ENCODE data around the gene IRGQ. TPM values are rescaled to one million over a fixed set of nuclear protein-coding genes. Genes with fewer than 3 reads are reported as not detected.
"Not testable (repeated sequence)": the region's sequence is repeated elsewhere in the genome, so short reads cannot be mapped to it uniquely, and the experiment has no call there.

The IRGQ gene
- total RNA-seq, 1 experiment from 2014 or later: 8.1 TPM

DNA sequence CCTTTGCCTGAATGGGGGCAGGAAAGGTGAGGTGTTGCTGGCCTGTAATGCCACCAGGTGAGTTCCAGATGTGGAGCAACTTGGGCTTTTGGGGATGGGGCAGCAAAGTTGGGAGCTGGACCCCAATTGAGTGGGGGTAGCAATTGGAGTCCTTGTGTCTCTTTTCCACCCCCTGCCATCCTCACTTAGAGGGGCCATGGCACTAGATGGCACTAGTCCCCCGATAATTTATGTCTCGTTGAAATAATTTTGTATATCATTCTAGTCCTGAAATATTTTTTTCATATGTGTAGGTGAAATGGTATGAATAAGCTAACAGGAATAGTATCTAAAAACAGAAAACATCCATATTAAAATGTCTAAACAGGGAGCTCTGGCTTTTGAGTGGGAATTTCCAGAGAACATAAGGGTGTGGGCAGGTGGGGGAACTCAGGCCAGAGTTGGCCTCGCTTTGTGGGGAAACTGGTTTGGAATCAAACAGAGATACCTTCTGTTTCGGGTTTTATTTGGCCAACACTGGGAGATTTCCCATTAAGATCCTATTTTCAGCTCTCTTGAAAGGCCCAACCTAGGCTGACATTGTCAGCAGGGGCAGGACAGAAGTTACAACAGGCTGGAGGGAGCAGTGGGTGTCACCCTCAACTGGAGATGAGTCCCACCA is 3.8 kb upstream of the IRGQ start:
- no peak for DNase-seq (ENCODE audit: extremely low read depth, low read depth)

DNA sequence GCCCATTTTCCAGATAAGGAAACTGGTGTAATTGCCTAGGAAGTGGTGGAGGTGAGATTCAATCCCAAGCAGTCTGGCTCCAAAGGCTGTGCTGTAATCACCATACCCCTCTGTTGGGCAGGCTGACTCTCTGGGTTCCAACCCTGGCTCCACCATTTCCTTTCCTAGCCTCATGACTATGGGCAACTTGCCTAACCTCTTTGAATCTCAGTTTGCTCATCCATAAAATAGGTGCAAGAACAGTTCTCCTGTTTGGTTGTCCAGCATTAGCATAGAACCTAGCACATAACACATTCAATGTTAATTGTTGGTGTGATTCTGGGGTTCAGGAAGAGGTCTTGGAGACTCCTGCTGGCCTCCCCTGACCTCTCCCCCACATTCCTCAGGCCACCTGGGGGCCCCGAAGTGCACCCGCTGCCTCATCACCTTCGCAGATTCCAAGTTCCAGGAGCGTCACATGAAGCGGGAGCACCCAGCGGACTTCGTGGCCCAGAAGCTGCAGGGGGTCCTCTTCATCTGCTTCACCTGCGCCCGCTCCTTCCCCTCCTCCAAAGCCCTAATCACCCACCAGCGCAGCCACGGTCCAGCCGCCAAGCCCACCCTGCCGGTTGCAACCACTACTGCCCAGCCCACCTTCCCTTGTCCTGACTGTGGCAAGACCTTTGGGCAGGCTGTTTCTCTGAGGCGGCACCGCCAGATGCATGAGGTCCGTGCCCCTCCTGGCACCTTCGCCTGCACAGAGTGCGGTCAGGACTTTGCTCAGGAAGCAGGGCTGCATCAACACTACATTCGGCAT is 2.7 kb upstream of the IRGQ start:
- no peak for DNase-seq (ENCODE audit: extremely low read depth, low read depth)

DNA sequence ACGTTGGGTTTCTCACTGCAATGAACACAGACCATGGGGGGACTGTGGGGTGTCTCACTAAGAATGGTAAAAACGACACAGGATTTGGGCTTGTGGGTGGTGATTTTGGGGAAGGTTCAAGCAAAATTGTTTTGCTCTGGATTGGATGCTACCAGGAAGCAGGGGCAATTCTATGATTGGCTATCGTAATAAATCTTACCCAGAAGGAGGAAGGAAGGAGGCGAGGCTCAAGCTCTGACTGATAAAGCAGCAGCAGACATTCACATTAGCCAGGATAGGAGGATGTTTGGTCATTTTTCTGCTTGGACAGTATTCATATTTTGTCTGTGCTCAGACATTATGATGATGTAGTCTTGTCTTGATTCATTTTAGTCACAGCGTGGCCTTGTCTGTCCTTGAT is 1.9 kb upstream of the IRGQ start:
- no peak for DNase-seq (ENCODE audit: extremely low read depth, low read depth)

DNA sequence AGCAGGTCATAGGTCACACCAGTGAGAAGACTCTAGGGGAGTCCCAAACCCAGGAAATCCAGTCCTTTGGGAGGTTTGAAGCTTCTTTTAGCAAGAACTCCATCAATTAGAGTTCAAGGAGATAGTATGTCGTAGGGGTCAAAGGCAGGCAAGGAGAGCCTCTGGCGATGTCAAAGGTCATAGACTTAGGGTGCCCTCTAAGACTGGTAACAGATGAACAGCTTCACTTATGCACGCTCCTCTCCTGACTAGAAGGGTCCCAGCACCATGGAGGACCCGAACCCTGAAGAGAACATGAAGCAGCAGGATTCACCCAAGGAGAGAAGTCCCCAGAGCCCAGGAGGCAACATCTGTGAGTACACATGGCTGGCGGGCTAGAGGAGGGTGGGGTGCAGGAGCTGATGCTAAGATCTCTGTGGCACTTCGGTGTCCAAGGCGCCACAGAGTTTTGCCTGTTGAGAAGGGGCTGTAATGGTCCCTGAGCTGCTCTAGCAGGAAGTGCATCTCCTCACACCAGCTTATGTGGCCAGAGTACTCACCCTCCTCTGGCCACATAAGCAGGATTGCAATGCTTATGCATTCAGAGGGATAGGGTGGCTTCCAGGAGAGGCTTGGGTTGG is 1.0 kb upstream of the IRGQ start:
- DNase-seq (ENCODE audit: extremely low read depth, low read depth): no peak

DNA sequence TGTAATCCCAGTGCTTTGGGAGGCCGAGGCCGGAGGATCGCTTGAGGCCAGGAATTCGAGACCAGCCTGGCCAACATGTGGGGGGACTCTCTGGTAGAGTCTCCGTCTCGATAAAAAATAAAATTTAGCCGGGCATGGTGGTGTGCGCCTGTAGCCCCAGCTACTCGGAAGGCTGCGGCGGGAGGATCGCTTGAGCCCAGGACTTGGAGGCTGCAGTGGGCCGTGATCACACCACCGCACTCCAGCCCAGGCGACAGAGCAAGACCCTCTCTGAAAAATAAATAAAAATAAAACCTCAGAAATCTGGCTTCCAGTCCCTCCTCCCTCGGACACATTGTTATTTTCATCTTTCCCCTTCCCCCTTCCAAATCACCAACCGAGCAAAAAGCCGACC is 332 bp downstream of the IRGQ start:
- no peak for DNase-seq (ENCODE audit: extremely low read depth, low read depth)

DNA sequence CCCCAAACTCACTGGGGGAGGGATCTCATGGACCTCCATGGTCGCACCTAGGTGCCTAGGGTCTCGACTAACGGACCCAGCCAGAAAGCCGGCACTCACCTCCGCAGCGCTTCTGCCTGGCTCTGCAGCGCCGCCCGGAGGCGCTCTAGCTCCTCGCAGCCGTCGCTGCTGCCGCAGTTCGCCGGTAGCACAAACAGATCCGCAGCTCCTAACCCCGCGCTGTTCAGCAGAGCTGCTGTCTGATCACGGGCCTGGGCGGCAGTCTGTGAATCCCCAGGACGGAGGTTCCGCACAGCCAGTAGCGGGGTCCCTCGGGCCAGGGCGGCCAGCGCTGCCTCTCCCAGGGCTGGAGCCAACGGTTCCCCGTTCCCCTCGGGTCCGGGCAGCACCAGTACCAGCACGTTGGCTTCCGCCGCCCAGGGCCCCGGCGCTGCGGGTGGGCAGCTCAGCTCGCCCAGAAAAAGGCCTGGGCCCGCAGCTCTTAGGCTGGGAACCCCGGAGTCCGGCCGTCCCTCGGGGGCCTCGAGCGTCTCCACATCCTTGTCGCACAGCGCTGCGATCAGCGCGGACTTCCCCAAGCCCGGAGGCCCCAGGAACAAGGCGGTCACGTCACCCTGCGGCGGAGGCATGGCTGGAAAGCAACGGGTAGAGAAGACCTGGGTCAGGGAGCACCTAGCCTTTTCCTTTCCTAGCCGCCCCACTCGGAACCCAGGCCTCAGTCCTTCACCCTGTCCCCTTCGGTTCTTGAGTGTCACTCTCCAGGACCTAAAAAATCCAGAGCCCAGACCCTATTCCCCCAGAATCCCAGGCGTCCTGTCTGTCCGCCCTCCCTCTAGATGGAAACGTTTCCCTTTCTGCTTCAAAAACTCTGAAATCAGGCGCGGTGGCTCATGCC is 977 bp downstream of the IRGQ start:
- DNase-seq (ENCODE audit: extremely low read depth, low read depth): peak; percentile 39

DNA sequence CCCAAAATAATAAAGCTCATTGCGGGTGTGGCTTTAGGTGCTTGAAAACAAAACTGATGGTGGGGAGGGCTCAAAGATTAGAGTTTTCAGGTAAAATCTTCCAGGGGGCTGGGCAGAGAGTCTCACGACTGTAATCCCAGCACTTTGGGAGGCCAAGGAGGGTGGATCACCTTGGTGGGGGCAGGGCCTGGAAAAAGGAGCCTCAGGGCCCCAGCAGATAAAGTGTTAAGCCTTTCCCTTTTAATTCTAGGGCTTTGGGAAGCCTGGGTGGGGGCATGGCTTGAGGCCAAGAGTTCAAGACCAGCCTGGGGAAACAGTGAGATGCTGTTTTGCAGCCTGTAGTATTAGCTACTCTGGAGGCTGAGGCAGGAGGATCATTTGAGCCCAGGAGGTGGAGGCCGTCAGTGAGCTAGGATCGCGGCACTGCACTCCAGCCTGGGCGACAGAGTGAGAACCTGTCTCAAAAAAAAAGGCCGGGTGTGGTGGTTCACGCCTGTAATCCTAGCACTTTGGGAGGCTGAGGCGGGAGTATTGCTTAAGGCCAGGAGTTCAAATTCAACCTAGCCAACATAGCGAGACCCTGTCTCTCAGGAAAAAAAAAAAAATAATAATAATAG is 1.7 kb downstream of the IRGQ start:
- no peak for DNase-seq (ENCODE audit: extremely low read depth, low read depth)

DNA sequence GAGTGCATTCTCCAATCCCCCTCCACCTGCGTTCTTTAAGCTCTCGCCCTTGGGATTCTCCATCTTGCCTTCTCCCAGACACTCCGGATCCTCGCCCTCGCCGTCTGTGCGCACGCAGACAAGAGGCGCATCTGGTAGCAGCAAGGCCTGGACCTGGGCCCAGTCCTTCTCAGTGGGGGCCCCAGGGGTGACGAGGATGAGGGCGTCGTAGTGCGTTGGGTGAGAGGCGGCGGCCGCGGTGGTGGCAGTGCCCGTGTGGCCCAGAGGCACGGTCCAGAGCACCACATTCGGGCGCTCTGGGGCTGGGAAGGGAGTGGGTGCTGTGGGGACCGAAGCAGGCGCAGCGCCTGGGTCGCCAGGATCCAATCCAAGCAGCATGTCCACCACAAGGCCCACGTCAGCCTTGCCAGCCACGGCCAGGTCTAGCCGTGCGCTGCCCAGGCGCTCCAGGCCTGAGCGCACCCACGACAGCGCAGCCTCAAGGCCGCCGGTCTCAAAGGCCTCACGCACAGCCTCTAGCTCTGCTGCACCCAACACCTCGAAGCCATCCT is 3.1 kb downstream of the IRGQ start:
- DNase-seq (ENCODE audit: extremely low read depth, low read depth): no peak

DNA sequence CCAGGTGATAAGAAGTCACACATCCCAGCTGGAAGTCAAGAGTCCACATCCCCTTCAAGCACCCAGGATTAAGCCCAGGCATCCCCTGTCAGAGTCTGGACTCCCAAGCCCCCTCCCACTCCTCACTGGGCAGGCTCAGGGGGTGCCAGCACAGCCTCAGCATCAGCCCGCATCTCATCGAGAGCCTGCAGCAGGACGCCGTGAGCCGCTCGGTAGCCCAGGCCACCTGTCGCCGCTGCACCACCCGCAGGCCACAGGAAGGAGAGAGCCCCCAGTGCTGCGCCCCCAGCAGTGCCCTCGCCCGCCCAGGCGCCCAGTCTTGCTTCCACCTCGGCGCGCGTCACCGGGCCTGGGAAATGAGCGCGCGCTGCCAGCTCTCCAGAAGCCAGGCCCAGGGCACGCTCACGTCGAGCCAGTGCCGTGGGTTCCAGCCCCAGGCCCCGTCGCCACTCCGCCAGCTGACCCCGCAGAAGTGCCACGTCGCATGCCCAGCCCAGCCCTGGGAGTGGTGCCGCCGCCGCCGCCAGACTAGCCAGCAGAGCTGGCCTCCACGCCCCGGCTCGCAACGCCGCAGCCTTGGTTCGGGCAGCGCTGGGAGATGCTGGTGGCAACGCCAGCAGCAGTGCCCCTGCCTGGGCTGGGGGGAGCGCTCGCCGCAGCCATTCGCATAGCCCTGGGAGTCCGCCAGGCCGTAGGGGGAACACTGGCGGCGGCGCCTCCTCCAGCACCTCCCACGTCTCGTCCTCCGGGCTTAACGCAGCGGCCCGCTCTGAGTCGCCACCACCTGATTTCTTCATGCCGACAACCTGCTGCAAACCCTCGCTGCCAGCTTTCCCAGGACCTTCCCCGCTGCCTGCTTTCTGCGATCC is 3.8 kb downstream of the IRGQ start:
- no peak for DNase-seq (ENCODE audit: extremely low read depth, low read depth)

DNA sequence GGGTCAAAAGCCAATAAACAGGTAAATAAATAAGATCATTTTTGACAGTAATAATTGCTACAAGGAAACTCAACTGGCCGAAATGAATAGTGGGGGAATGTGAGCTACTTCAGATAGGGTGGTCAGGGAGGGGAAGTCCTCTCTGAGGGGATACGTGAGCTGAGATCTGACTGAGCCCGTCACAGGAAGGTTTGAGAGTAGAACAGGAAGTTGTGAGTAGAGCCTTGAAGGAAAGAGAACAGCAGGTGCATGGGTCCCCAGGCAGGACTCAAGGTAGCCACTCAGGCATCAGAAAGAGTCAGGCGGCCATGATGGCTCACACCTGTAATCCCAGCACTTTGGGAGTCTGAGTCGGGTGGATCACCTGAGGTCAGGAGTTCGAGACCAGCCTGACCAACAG is 6.3 kb downstream of the IRGQ start:
- DNase-seq (ENCODE audit: extremely low read depth, low read depth): no peak

DNA sequence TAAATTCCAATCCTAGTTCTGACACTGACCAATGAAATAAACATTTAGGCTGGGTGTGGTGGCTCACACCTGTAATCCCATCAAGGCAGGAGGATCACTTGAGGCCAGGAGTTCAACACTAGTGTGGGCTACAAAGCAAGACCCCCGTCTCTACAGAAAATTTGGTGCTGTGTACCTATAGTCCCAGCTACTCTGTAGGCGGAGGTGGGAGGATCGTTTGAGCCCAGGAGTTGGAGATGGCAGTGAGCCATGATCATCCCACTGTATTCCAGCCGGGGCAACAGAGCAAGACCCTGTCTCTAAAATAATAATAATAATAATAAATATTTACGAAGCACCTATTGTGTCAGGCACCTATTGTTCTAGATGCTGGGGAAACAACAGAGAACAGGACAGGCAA is 6.7 kb downstream of the IRGQ start:
- no peak for DNase-seq (ENCODE audit: extremely low read depth, low read depth)

DNA sequence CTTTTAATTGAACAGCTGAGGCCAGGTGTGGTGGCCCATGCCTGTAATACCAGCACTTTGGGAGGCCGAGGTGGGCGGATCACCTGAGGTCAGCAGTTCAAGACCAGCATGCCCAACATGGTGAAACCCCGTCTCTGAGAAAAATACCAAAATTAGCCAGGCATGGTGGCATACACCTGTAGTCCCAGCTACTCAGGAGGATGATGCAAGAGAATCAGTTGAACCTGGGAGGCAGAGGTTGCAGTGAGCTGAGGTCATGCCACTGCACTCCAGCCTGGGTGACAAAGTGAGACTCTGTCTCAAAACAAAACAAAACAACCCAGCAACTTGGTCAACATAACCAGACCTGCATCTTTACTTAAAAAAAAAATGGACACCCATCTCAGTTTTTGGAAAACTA is 8.9 kb downstream of the IRGQ start:
- not testable (repeated sequence) for DNase-seq (ENCODE audit: extremely low read depth, low read depth)

DNA sequence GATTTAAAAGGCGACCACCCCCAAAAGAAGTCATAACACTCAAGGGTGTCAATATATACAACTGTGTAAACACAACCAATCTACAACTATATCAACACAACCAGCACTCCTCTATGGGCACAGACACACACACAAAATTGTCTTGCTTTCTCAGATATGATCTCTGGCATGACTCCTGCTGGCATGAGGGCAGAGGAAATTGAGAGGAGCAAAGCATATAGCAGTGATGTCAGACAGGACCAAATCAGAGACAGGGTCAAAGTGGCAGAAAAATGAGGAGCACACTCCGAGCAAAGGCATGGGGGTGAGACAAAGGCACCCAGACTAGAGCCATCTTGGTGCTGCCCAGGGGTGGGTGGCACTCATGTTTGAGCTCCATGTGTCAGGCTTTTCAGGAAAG is 9.6 kb downstream of the IRGQ start:
- DNase-seq (ENCODE audit: extremely low read depth, low read depth): no peak

DNA sequence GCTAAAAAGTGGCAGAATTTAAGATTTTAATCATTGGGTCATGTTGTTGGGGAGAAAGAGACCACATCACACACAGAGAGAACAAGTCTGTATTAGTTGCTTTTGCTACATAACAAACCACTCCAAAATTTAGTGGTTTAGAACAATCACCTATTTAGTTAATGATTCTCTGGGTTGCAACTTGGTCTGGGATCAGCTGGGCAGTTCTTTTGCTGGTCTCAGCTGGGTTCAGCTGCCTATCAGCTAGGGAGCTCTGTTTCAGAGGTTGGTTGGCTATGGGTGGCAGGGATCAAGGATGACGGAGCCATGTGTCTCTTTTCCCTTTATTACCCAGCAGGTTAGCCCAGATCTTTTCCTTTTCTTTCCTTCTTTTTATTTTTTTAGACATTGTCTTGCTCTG is 11.4 kb downstream of the IRGQ start:
- no peak for DNase-seq (ENCODE audit: extremely low read depth, low read depth)

DNA sequence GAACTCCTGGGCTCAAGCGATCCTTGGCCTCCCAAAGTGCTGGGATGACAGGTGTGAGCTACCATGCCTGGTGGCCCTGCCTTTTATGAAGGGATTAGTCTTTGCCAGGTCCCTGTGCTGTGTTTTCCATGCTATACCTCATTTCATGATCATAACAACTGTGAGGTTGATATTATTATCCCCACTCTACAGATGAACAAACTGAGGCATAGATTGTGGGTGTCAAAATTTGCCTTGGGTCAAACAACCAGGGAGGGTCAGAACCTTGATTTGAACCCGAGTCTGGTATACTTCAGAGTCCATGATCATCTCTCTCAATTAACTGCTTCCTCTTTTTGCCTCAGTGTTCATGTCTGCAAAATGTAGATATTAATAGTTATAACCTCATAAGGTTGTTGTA is 13.4 kb downstream of the IRGQ start:
- DNase-seq (ENCODE audit: extremely low read depth, low read depth): no peak

DNA sequence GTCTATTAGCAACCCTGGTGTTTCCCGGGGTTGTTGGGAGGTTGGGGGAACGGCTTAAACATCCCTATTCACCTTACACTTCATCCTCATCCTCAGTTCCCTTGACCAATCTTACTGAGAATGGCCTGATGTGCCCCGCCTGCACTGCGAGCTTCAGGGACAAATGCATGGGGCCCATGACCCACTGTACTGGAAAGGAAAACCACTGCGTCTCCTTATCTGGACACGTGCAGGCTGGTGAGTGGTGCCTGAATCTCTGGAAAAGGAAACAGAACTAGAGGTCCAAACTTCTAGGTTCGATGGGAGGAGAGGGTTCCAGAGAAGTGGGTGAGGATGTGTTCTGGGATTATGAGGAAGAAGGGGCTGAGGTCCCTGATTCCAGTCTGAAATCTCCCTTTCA is 14.5 kb downstream of the IRGQ start:
- DNase-seq (ENCODE audit: extremely low read depth, low read depth): no peak

DNA sequence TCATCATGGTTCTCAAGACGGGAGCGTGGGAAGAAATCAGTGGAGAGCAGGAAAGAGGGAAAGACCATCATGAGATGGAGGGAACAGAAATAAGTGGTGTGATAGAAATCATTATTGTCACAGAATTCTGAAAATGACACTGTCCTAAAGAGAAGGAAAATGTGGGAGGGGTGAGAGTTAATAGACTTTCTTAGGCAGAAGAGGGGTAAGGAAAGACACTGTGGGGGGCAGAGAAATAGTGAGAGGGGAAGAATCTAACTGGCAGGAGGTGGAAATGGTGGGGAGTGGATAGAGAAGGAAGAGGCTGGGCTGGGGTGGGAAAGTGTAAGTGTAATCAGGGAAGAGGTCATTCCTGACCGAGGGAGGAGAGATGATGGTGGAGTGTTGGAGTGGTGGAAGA is 17.1 kb downstream of the IRGQ start:
- no peak for DNase-seq (ENCODE audit: extremely low read depth, low read depth)

DNA sequence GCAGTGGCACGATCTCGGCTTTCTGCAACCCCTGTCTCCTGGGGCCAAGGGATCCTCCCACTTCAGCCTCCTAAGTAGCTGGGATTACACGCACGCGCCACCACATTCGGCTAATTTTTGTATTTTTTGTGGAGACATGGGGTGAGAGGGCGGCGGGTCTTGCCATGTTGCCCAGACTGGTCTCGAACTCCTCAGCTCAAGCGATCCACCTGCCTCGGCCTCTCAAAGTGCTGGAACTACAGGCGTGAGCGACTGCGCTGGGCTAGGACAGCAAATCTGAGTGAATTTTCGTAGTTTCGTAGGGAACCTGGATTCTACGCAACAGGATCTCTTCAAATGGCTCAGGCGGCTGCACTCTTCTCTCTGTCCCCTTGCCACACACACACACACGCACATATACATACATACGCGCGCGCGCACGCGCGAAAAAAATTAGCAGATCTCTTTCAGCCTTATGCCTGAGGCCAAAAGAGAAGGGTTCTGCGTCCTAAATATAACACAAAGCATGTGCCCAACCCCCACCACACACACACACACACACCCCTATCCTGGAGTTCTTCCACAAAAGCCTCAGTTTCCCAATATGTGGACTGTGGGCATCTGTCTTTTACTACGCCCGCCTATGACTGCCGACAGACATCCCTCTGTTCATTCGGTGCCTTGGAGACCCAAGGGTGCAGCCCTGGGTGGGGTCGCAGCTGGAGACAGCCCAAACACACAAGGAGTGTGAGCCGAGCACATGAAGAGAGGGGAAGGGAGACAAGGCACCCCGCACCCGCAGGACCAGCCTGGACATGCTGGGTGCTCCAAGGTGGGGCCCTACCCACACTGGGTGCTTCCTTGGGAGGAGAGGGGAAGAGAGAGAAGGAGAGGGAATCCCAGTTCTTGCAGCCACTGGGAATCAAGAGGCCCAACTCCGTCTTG is 19.7 kb downstream of the IRGQ start:
- no peak for DNase-seq (ENCODE audit: extremely low read depth, low read depth)
